Bronchial smooth muscle cell (primary cell): ENCODE results near the gene POMZP3. TPM values are rescaled to one million over a fixed set of nuclear protein-coding genes. Genes with fewer than 3 reads are reported as not detected.

Source experiments
- total RNA-seq: library from RNA; depleted of rRNA; stranded (reverse); fragments of >200 nt; gene quantifications from 2 replicates; pipeline ENCODE4 v1.2.1, GENCODE V29; 2014

The POMZP3 gene
- total RNA-seq = 3.0 and 5.2 TPM in 2 replicates

DNA sequence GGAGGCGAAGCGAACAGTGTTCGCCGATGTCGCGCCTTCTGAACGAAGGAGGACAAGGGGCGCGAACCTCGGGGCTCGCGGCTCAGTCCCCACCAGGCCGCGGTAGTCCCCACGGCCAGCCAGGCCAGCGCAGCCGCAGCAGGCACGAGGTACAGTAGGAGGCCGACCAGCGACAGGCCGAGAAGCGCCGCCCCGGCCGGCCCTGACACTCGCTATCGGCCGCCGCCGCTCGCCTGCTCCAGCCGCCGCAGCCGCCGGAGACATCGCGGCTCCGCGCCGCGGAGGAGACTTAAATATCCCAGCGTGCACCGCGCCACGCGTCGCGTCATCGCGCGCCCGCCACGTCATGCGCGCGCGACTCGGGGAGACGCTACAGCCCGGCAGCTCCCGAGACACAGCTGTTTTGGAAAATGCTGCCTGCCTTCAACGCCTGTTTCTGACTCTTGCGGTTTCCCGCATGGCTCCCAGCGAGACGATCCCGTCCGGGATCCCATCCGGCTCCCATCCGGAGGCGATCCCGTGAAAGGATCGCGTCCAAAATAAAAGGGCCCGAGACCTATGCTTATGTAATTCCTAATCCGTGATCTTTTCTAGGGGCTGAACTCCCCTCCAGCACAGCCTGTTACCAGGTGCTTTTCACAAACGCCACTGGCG lies at the start of gene POMZP3:
Gene POMZP3, minus strand, starts transcription at position 291 of the 654 bp plus-strand sequence. CDS start 1,215 bp downstream, outside the sequence.

Other genes starting within 250 kb of the POMZP3 start
- gene SSC4D, start 217.6 kb downstream of the POMZP3 start, total RNA-seq = 0.43 and 0.47 TPM in 2 replicates
- 0.63 and 1.9 TPM in 2 replicates for gene ZP3, start 202.3 kb downstream of the POMZP3 start, total RNA-seq
- gene DTX2, start 165.6 kb downstream of the POMZP3 start, total RNA-seq = 2.5 and 3.0 TPM in 2 replicates
- 0.32 TPM in 1 of 2 replicates, not detected in the other for gene UPK3B, start 116.7 kb downstream of the POMZP3 start, total RNA-seq
- gene SPDYE16, start 84.0 kb downstream of the POMZP3 start, total RNA-seq = under 0.01 and 0.26 TPM in 2 replicates